ENCODE data around the gene OSCAR.

Gene OSCAR

GRCh38 chr19:54100561-54100960, at the start of gene OSCAR:
OSCAR (minus strand) TSS chr19:54100803; CDS start chr19:54100792, 11 bp downstream.
- DNase-seq = no peak

GRCh38 chr19:54149021-54149812, 48.6 kb upstream of the OSCAR start:
- DNase-seq = no peak

- no peak for DNase-seq
These were observed 47.6 kb upstream of the OSCAR start for GRCh38 chr19:54148158-54148557.

- DNase-seq = no peak
These were observed 47.1 kb upstream of the OSCAR start for GRCh38 chr19:54147676-54148075.

GRCh38 chr19:54145541-54146158, 45.0 kb upstream of the OSCAR start:
- DNase-seq = no peak

- DNase-seq = no peak
These were observed 41.7 kb upstream of the OSCAR start for GRCh38 chr19:54142166-54142780.

GRCh38 chr19:54141356-54141755, 40.8 kb upstream of the OSCAR start:
- no peak for DNase-seq

- DNase-seq = peak in 1 of 6 experiments; percentile 12
These were observed 38.1 kb upstream of the OSCAR start for GRCh38 chr19:54138489-54139256.

GRCh38 chr19:54137699-54138488, 37.3 kb upstream of the OSCAR start, which contains the start of gene CNOT3:
CNOT3 (plus strand) TSS chr19:54137762; CDS start chr19:54142979, 5,217 bp downstream.
- DNase-seq = peak in 3 of 6 experiments; percentile 14 to 52 (median 48)

- peak; percentile 97 to 100 (median 100) for DNase-seq
These were observed 36.5 kb upstream of the OSCAR start for GRCh38 chr19:54136864-54137698.

GRCh38 chr19:54136086-54136863, 35.7 kb upstream of the OSCAR start:
- no peak for DNase-seq

- no peak for DNase-seq
These were observed 33.5 kb upstream of the OSCAR start for GRCh38 chr19:54133957-54134590.

GRCh38 chr19:54133312-54133956, 32.8 kb upstream of the OSCAR start:
- DNase-seq = peak in 2 of 6 experiments; percentile 34 to 63

- no peak for DNase-seq
These were observed 29.0 kb upstream of the OSCAR start for GRCh38 chr19:54129617-54129996.

GRCh38 chr19:54128796-54129616, 28.4 kb upstream of the OSCAR start:
- DNase-seq = no peak

- no peak for DNase-seq
These were observed 27.8 kb upstream of the OSCAR start for GRCh38 chr19:54128441-54128725.

GRCh38 chr19:54127688-54128440, 27.3 kb upstream of the OSCAR start:
- DNase-seq = no peak

- DNase-seq = no peak
These were observed 25.1 kb upstream of the OSCAR start for GRCh38 chr19:54125713-54126112.

Measured in stimulated activated naive CD4-positive, alpha-beta T cell (primary cell).